GM06990 (cell line): ENCODE data around the gene CCDC78.
"Not testable (repeated sequence)": the region's sequence is repeated elsewhere in the genome, so short reads cannot be mapped to it uniquely, and the experiment has no call there.

ENCODE experiments used
- DNase-seq: peaks from one replicate; pipeline ENCODE4 v3.0.0-alpha.2; 2011; ENCODE audit not compliant: insufficient read length; ENCODE audit errors: extremely low read depth
- H3K27me3 ChIP-seq: replicated peaks from 2 replicates; pipeline ENCODE4 v1.6.0; 2011; ENCODE audit warnings: low read length; ENCODE audit not compliant: control insufficient read depth, insufficient read depth
- H3K36me3 ChIP-seq: 2 replicates; pipeline ENCODE4 v1.5.1; 2011; ENCODE audit warnings: low read length; ENCODE audit not compliant: control insufficient read depth, insufficient read depth
- H3K4me3 ChIP-seq: replicated peaks from 2 replicates; pipeline ENCODE4 v1.5.1; 2011; ENCODE audit warnings: low read depth, mild to moderate bottlenecking, control low read depth, low read length
- TF ChIP-seq, protein P1 (sequence below): IDR thresholded peaks from 2 replicates; pipeline ENCODE4 v1.5.1; 2011; ENCODE audit warnings: low read length, control low read depth, mild to moderate bottlenecking, inconsistent platforms; ENCODE audit not compliant: insufficient read depth, poor library complexity, severe bottlenecking

The CCDC78 gene

DNA sequence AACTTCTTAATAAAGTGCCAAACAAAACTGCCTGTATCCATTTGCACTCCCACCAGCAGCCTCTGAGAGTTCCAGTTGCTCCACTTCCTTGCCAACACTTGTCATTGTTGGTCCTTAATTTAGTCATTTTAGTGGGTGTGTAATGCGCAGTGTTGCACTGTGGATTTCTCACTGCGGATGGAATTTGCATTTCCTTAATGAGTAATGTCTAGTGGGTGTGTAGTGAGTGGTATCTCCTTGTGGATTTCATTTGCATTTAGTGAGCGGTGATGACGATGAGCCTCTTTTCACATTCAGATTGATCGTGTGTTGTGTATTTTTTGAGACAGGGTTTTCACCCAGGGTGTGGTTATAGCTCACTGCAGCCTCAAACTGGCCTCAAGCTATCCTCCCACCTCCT, 30.2 kb upstream of the CCDC78 start:
- Histone ChIP-seq H3K36me3 (no peaks in the 10 kb centered on the region), H3K27me3 (no peaks in the 10 kb centered on the region; the same call in 1 of the 2 replicates), H3K4me3 (no peak overlapping the region)
- DNase-seq = no peak
- TF ChIP-seq, protein P1, sequence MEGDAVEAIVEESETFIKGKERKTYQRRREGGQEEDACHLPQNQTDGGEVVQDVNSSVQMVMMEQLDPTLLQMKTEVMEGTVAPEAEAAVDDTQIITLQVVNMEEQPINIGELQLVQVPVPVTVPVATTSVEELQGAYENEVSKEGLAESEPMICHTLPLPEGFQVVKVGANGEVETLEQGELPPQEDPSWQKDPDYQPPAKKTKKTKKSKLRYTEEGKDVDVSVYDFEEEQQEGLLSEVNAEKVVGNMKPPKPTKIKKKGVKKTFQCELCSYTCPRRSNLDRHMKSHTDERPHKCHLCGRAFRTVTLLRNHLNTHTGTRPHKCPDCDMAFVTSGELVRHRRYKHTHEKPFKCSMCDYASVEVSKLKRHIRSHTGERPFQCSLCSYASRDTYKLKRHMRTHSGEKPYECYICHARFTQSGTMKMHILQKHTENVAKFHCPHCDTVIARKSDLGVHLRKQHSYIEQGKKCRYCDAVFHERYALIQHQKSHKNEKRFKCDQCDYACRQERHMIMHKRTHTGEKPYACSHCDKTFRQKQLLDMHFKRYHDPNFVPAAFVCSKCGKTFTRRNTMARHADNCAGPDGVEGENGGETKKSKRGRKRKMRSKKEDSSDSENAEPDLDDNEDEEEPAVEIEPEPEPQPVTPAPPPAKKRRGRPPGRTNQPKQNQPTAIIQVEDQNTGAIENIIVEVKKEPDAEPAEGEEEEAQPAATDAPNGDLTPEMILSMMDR = no peak

DNA sequence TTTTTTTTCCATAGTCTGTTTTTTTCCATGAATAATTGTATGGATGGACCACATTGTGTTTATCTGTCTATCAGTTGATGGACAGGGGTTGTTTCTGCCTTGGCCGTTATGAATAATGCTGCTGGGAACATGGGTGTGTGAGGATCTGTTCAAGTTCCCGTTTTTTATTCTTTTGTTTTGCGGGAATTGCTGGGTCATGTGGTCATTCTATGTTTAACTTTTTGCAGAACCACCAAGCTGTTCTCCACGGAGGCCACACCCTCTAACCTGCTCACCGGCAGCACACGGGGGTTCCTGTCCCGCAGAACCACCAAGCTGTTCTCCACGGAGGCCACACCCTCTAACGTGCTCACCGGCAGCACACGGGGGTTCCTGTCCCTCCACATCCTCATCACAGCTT, 28.4 kb upstream of the CCDC78 start:
- DNase-seq = no peak
- TF ChIP-seq, protein P1 = no peak
- Histone ChIP-seq H3K4me3 (no peak overlapping the region), H3K36me3 (no peaks in the 10 kb centered on the region), H3K27me3 (no peaks in the 10 kb centered on the region; the same call in 1 of the 2 replicates)

DNA sequence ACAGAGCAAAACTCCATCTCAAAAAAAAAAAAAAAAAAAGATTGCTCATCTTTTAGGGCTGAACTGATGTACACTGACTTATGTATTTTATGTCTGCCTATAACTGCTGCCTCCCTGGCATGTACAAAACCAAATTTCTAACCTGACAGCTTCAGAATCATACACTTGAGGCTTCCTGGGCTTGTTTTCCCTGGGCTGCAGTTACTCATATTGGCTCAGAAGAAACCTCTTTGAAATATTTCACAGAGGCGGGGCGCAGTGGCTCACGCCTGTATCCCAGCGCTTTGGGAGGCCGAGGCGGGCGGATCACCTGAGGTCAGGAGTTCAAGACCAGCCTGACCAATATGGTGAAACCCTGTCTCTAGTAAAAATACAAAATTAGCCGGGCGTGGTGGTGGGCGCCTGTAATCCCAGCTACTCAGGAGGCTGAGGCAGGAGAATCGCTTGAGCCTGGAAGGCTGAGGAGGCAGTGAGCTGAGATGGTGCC, 27.9 kb upstream of the CCDC78 start:
- H3K4me3 ChIP-seq, DNase-seq, H3K36me3 ChIP-seq, H3K27me3 ChIP-seq: not testable (repeated sequence)

DNA sequence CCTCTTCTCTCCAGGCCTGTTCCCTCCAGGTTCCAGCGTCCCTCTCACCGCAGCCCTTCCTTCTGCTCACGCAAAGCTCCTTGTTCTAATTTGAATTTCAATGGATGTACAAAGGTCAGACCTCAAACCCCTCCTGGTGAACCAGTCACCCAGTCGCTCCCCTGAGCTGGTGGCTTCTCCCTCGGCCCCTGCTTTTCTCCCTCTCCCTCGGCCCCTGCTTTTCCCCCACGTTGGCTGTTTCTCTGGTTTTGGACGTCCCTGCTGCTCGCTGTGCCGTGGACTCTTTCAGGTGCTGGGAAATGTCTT, 25.7 kb upstream of the CCDC78 start:
- H3K4me3 ChIP-seq = no peak overlapping the region
- no peaks in the 10 kb centered on the region; the same call in 1 of the 2 replicates for H3K27me3 ChIP-seq
- no peaks in the 10 kb centered on the region for H3K36me3 ChIP-seq
- TF ChIP-seq, protein P1 = no peak
- no peak for DNase-seq

DNA sequence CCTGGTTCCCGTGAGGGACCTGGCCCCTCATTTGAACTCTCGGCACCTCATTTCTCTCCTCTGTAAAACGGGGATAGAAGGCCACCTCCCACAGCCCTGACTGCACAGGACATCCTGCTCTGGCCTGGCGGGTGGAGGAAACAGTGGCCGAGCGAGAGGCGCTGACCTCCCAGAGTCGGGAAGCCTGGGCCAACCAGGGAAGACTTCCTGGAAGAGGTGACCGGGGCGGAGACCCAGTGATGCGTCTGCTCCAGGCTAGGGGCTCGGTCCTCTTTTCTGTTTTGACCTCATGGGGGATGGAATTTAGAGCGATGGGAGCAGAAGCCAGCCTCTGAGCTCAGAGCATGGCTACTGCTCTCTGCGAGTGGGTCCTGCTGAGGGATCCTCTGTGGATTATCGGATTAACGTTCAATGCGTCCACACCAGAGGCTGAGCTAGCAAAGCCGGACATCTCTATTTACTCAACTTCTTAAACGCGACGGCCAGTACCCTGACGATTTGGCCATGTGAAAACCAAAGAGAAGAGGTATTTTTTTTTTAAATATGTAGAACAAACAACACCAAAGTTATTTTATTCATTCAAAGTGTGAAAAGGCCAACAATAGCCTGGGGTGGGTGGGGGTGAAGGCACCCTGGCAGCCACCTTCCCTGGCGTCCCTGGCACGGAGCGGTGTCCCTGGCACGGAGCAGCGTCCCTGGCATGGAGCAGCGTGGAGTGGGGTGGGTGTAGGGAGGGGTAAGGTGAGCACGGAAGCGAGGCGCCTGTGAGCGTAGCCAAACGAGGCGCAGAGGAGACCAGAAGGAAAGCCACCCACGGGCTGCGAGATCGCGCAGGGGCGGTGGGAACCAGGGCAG, 25.1 kb upstream of the CCDC78 start:
- Histone ChIP-seq H3K36me3 (no peaks in the 10 kb centered on the region), H3K27me3 (no peaks in the 10 kb centered on the region; the same call in 1 of the 2 replicates), H3K4me3 (no peak overlapping the region)
- no peak for DNase-seq
- TF ChIP-seq, protein P1 = no peak

DNA sequence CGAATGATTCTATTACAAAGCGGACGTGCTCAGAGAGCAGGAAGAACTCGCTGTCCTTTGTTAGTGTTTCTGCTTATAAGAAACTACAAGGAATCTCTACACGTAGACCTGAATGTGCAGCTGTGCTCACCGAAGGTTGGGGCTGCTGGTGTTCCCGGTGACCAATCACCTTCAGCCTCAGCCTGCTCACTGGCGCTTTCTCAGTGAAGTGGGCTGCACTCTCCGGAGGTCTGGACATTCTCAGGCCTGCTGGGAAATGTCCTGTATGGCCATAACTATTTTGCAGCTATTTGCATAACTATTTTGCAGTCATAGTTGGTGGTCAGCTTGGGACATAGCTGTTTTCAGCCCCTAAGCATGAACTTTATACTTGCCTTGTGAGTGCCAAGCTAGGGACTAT, 24.2 kb upstream of the CCDC78 start:
- TF ChIP-seq, protein P1 = no peak
- no peak overlapping the region for H3K4me3 ChIP-seq
- DNase-seq = no peak
- no peaks in the 10 kb centered on the region for H3K36me3 ChIP-seq
- H3K27me3 ChIP-seq = no peaks in the 10 kb centered on the region; the same call in 1 of the 2 replicates
